GM23338 (cell line): ENCODE measurements around the gene KIAA1586. TPM values are rescaled to one million over a fixed set of nuclear protein-coding genes. Genes with fewer than 3 reads are reported as not detected.
"Not testable (repeated sequence)": the region's sequence is repeated elsewhere in the genome, so short reads cannot be mapped to it uniquely, and the experiment has no call there.

Experiments
- ATAC-seq: fragments of 200-7000 bp; cut with Tn5 transposase; 3 replicates; pipeline ENCODE4 v1.9.1; 2020
- DNase-seq: peaks from one replicate; pipeline ENCODE4 v3.0.0-alpha.2; 2015; ENCODE audit warnings: low spot score
- H2AFZ ChIP-seq: fragments of 200-600 bp; sonication (generic); 2 replicates; pipeline ENCODE4 v1.8.0; 2016; ENCODE audit warnings: antibody characterized with exemption, mild to moderate bottlenecking, moderate library complexity
- H3F3A ChIP-seq: fragments of 200-600 bp; sonication (generic); replicated peaks from 2 replicates; pipeline ENCODE4 v1.8.0; 2017; ENCODE audit warnings: antibody characterized with exemption, mixed run types, low read depth
- H3K27ac ChIP-seq: fragments of 200-600 bp; sonication (generic); 2 replicates; pipeline ENCODE4 v1.6.1; 2016; ENCODE audit warnings: low read depth
- H3K27me3 ChIP-seq: fragments of 200-600 bp; sonication (generic); 2 replicates; pipeline ENCODE4 v1.8.0; 2016; ENCODE audit warnings: mild to moderate bottlenecking, mixed run types, moderate library complexity; ENCODE audit not compliant: insufficient read depth
- H3K36me3 ChIP-seq: fragments of 200-600 bp; sonication (generic); 2 replicates; pipeline ENCODE4 v1.8.0; 2016; ENCODE audit warnings: mild to moderate bottlenecking; ENCODE audit not compliant: insufficient read depth
- H3K4me1 ChIP-seq: fragments of 200-600 bp; sonication (generic); 2 replicates; pipeline ENCODE4 v1.8.0; 2016; ENCODE audit warnings: mild to moderate bottlenecking, moderate library complexity; ENCODE audit not compliant: insufficient read depth
- H3K4me2 ChIP-seq: fragments of 200-600 bp; sonication (generic); 2 replicates; pipeline ENCODE4 v1.7.1; 2017; ENCODE audit warnings: mixed run types
- H3K4me3 ChIP-seq: fragments of 200-600 bp; sonication (generic); 2 replicates; pipeline ENCODE4 v1.6.1; 2016; ENCODE audit warnings: mixed run types
- H3K79me2 ChIP-seq: fragments of 200-600 bp; sonication (generic); replicated peaks from 2 replicates; pipeline ENCODE4 v1.8.0; 2017; ENCODE audit warnings: mild to moderate bottlenecking; ENCODE audit not compliant: insufficient read depth
- H3K9me2 ChIP-seq: fragments of 200-600 bp; sonication (generic); 2 replicates; pipeline ENCODE4 v1.8.0; 2017; ENCODE audit not compliant: insufficient read depth
- H4K20me1 ChIP-seq: fragments of 200-600 bp; sonication (generic); replicated peaks from 2 replicates; pipeline ENCODE4 v1.8.0; 2017; ENCODE audit warnings: mild to moderate bottlenecking; ENCODE audit not compliant: insufficient read depth
- H3K27ac Mint-ChIP-seq: 2 replicates; pipeline ENCODE4 v1.8.0; 2020; ENCODE audit warnings: inconsistent platforms, mild to moderate bottlenecking, moderate library complexity, mixed read lengths
- H3K27me3 Mint-ChIP-seq: 3 replicates; pipeline ENCODE4 v1.8.0; 2022; ENCODE audit warnings: low read depth, mild to moderate bottlenecking, moderate library complexity, mixed read lengths, inconsistent platforms; ENCODE audit not compliant: insufficient read depth, poor library complexity
- H3K36me3 Mint-ChIP-seq: 3 replicates; pipeline ENCODE4 v1.8.0; 2021; ENCODE audit warnings: low read depth, mild to moderate bottlenecking, inconsistent platforms, moderate library complexity, mixed read lengths
- H3K4me1 Mint-ChIP-seq: 3 replicates; pipeline ENCODE4 v1.8.0; 2020; ENCODE audit warnings: mild to moderate bottlenecking, inconsistent platforms, mixed read lengths
- H3K4me3 Mint-ChIP-seq: 3 replicates; pipeline ENCODE4 v1.8.0; 2021; ENCODE audit warnings: moderate library complexity, mild to moderate bottlenecking, inconsistent platforms, mixed read lengths
- H3K9me3 Mint-ChIP-seq: 3 replicates; pipeline ENCODE4 v1.8.0; 2020; ENCODE audit warnings: moderate library complexity, mild to moderate bottlenecking, inconsistent platforms, mixed read lengths
- JUNB ChIP-seq: IDR thresholded peaks from one replicate; pipeline ENCODE4 v1.6.1; 2016; ENCODE audit warnings: antibody characterized with exemption; ENCODE audit not compliant: unreplicated experiment
- STAT1 ChIP-seq: IDR thresholded peaks from one replicate; pipeline ENCODE4 v1.6.1; 2016; ENCODE audit warnings: antibody characterized with exemption; ENCODE audit not compliant: unreplicated experiment
- ZNF331 ChIP-seq: fragments of 250-450 bp; sonication (Bioruptor Pico); IDR thresholded peaks from 2 replicates; pipeline ENCODE4 v1.5.0; 2020; ENCODE audit warnings: low read depth, mild to moderate bottlenecking, moderate library complexity
- polyA plus RNA-seq: library from polyadenylated mRNA; unstranded; fragments of >200 nt; fragmentation: Nextera tagmentation; extraction: Ambion mirVana; gene quantifications from 2 replicates; pipeline ENCODE4 v1.2.1, GENCODE V29; 2016
- total RNA-seq: library from RNA; depleted of rRNA; stranded (reverse); fragments of >200 nt; shearing (Covaris generic); gene quantifications from 2 replicates; pipeline ENCODE4 v1.2.3, GENCODE V29; 2014
- TF ChIP-seq, protein P1 (sequence below), 2 experiments: fragments of 200-600 bp in 1 of 2; sonication (generic) in 1 of 2; conservative IDR thresholded peaks; 2 replicates each; pipeline versions ENCODE4 v1.5.1 to v1.6.1; 2016 to 2017; ENCODE audit warnings: antibody characterized with exemption in 2 of 2, low read depth in 2 of 2, mild to moderate bottlenecking in 2 of 2, moderate library complexity in 1 of 2
- TF ChIP-seq, protein P2 (sequence below): IDR thresholded peaks from one replicate; pipeline ENCODE4 v1.6.1; 2018; ENCODE audit warnings: antibody characterized with exemption; ENCODE audit not compliant: unreplicated experiment

The KIAA1586 gene
- total and polyA plus RNA-seq, 2 experiments from 2014 or later: 24.0 to 37.7 TPM

DNA sequence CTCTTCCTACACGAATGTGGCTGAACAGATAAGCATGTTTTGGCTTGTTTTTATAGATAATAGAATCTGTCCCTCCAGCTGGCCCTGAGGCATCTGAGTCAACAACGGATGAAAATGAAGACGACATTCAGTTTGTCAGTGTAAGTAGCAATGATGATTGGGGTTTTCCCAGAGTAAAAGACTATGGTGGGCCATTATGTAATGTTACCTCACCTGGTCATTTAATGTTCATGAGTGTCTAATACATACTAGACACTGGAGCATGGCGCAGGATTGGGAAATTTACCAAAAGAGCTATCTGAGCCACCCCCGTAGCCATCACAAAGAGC, 728 bp downstream of the KIAA1586 start:
- not testable (repeated sequence) for ATAC-seq, H3K4me3 ChIP-seq, H3K27ac ChIP-seq, H4K20me1 ChIP-seq, H2AFZ ChIP-seq, H3K27ac Mint-ChIP-seq, H3K9me2 ChIP-seq, H3K27me3 ChIP-seq, H3K4me2 ChIP-seq, H3F3A ChIP-seq, H3K9me3 Mint-ChIP-seq, H3K4me3 Mint-ChIP-seq, H3K27me3 Mint-ChIP-seq, DNase-seq
- H3K4me1 Mint-ChIP-seq: peaks cover 14% of the 10 kb centered on the region
- peaks cover 11% of the 10 kb centered on the region; the same call in 1 of the 2 replicates for H3K36me3 ChIP-seq
- peaks cover 33% of the 10 kb centered on the region for H3K36me3 Mint-ChIP-seq
- peaks cover 13% of the 10 kb centered on the region for H3K4me1 ChIP-seq
- peaks cover 34% of the 10 kb centered on the region for H3K79me2 ChIP-seq

DNA sequence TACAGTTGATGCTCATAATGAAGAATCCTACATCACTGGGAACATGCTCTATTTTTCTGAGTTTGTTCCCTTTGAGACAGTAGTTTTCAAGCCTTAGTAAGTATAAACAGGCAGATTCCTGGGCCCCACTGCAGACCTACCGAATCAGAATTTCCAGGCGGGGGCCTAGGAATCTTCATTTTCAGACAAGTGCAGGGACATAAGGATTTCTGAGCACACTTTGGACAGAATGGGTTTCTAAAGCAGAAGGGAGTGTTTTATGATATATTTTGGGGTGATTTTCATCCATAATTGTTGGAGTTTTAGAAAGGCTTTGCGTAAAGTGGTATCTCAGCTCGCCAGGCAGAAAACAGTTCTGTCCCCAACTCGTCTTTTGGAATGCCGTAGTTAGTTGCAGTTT, 1.4 kb downstream of the KIAA1586 start:
- H3K27me3 ChIP-seq, H4K20me1 ChIP-seq, H3K27me3 Mint-ChIP-seq, H2AFZ ChIP-seq, H3K27ac ChIP-seq, H3F3A ChIP-seq, DNase-seq, H3K27ac Mint-ChIP-seq, ATAC-seq, H3K9me2 ChIP-seq, H3K9me3 Mint-ChIP-seq: not testable (repeated sequence)
- peak overlapping the region; percentile 24 for H3K4me3 ChIP-seq
- peaks cover 34% of the 10 kb centered on the region for H3K79me2 ChIP-seq
- peaks cover 14% of the 10 kb centered on the region for H3K4me1 Mint-ChIP-seq
- peaks cover 36% of the 10 kb centered on the region for H3K36me3 Mint-ChIP-seq
- H3K36me3 ChIP-seq: peaks cover 15% of the 10 kb centered on the region; the same call in 1 of the 2 replicates
- H3K4me1 ChIP-seq: peaks cover 13% of the 10 kb centered on the region
- H3K4me2 ChIP-seq: peak overlapping the region; percentile 69
- peak overlapping the region; percentile 63 for H3K4me3 Mint-ChIP-seq

DNA sequence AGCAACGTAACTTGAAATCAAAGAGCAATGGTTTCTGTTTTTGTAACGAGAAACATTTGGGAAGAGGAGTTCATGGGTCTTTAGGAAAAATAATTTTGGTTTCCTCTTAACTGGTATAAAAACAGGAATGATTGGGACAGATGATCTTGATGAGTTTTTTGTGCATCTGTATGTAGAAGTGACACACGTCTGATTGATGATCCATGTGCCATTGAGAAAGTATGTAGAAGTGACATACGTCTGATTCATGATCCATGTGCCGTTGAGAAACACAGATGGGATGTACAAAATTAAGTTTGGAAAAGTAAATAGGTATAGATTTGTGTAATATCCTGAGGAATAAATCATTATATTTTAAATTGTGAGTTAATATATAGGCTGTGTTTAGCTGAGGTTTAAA, 2.1 kb downstream of the KIAA1586 start:
- H3K4me1 Mint-ChIP-seq: peaks cover 14% of the 10 kb centered on the region
- no peak overlapping the region for H2AFZ ChIP-seq
- H3K79me2 ChIP-seq: peaks cover 34% of the 10 kb centered on the region
- H3K27me3 Mint-ChIP-seq: peaks cover 3% of the 10 kb centered on the region
- peak overlapping the region; percentile 24; the same call in 1 of the 2 replicates for H3K4me3 ChIP-seq
- H3F3A ChIP-seq: no peaks in the 10 kb centered on the region
- H3K27ac ChIP-seq: no peak overlapping the region
- ATAC-seq (no peak), DNase-seq (no peak)
- H3K4me2 ChIP-seq: peak overlapping the region; percentile 69
- H3K4me3 Mint-ChIP-seq: peak overlapping the region; percentile 63; the same call in 2 of the 3 replicates
- H3K9me2 ChIP-seq: no peaks in the 10 kb centered on the region
- H4K20me1 ChIP-seq: no peaks in the 10 kb centered on the region
- peaks cover 19% of the 10 kb centered on the region; the same call in 1 of the 2 replicates for H3K36me3 ChIP-seq
- H3K27ac Mint-ChIP-seq: no peak overlapping the region
- H3K27me3 ChIP-seq: no peaks in the 10 kb centered on the region; the same call in 1 of the 2 replicates
- H3K36me3 Mint-ChIP-seq: peaks cover 42% of the 10 kb centered on the region
- H3K4me1 ChIP-seq: peaks cover 13% of the 10 kb centered on the region
- no peaks in the 10 kb centered on the region for H3K9me3 Mint-ChIP-seq
- TF ChIP-seq ZNF331 (CRISPR knock-in tag): no peak
- no peak for TF ChIP-seq STAT1
- no peak for TF ChIP-seq JUNB
- TF ChIP-seq, protein P1, sequence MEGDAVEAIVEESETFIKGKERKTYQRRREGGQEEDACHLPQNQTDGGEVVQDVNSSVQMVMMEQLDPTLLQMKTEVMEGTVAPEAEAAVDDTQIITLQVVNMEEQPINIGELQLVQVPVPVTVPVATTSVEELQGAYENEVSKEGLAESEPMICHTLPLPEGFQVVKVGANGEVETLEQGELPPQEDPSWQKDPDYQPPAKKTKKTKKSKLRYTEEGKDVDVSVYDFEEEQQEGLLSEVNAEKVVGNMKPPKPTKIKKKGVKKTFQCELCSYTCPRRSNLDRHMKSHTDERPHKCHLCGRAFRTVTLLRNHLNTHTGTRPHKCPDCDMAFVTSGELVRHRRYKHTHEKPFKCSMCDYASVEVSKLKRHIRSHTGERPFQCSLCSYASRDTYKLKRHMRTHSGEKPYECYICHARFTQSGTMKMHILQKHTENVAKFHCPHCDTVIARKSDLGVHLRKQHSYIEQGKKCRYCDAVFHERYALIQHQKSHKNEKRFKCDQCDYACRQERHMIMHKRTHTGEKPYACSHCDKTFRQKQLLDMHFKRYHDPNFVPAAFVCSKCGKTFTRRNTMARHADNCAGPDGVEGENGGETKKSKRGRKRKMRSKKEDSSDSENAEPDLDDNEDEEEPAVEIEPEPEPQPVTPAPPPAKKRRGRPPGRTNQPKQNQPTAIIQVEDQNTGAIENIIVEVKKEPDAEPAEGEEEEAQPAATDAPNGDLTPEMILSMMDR (conservative IDR thresholded peaks at IDR 0.05; ENCODE audit: low read depth in 2 of 2): no peak
- TF ChIP-seq, protein P2, sequence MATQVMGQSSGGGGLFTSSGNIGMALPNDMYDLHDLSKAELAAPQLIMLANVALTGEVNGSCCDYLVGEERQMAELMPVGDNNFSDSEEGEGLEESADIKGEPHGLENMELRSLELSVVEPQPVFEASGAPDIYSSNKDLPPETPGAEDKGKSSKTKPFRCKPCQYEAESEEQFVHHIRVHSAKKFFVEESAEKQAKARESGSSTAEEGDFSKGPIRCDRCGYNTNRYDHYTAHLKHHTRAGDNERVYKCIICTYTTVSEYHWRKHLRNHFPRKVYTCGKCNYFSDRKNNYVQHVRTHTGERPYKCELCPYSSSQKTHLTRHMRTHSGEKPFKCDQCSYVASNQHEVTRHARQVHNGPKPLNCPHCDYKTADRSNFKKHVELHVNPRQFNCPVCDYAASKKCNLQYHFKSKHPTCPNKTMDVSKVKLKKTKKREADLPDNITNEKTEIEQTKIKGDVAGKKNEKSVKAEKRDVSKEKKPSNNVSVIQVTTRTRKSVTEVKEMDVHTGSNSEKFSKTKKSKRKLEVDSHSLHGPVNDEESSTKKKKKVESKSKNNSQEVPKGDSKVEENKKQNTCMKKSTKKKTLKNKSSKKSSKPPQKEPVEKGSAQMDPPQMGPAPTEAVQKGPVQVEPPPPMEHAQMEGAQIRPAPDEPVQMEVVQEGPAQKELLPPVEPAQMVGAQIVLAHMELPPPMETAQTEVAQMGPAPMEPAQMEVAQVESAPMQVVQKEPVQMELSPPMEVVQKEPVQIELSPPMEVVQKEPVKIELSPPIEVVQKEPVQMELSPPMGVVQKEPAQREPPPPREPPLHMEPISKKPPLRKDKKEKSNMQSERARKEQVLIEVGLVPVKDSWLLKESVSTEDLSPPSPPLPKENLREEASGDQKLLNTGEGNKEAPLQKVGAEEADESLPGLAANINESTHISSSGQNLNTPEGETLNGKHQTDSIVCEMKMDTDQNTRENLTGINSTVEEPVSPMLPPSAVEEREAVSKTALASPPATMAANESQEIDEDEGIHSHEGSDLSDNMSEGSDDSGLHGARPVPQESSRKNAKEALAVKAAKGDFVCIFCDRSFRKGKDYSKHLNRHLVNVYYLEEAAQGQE: no peak
